Measurements from ENCODE around the gene RCAN2.

GRCh38 chr6:46248143-46248542 is 243.1 kb downstream of the RCAN2 start:
- TF ChIP-seq BRF2 (IDR thresholded peaks at IDR 0.05; ENCODE audit: borderline replicate concordance, insufficient read depth, insufficient read length) (no peak), ARID2 (IDR thresholded peaks at IDR 0.05) (no peak), PHB (CRISPR knock-in tag; IDR thresholded peaks at IDR 0.05) (no peak), CTCF (IDR thresholded peaks at IDR 0.05 in 2 of 3, conservative IDR thresholded peaks at IDR 0.05 in 1 of 3; ENCODE audit: insufficient read depth in 2 of 3, low read depth in 1 of 3, low read length in 3 of 3) (no peak), PTBP1 (IDR thresholded peaks at IDR 0.05; ENCODE audit: low read depth, low read length) (no peak), CHCHD3 (CRISPR knock-in tag; IDR thresholded peaks at IDR 0.05) (no peak), ZNF395 (CRISPR knock-in tag; IDR thresholded peaks at IDR 0.05) (no peak), MTF1 (CRISPR knock-in tag; IDR thresholded peaks at IDR 0.05; ENCODE audit: borderline replicate concordance) (no peak), KDM4B (IDR thresholded peaks at IDR 0.05; ENCODE audit: borderline replicate concordance in 2 of 2, low read depth in 1 of 2) (no peak), TAF7 (tag; IDR thresholded peaks at IDR 0.05) (no peak), E2F4 (CRISPR knock-in tag; IDR thresholded peaks at IDR 0.05; ENCODE audit: low read depth) (no peak), THRAP3 (IDR thresholded peaks at IDR 0.05; ENCODE audit: borderline replicate concordance) (no peak), SMARCA4 (IDR thresholded peaks at IDR 0.05) (no peak)

Data from K562 (cell line).